Measurements from ENCODE around the gene MAD1L1.
A peak's percentile ranks its signal among the peaks of the same experiment; 100 is the strongest.

MAD1L1 gene

GRCh38 chr7:2014391-2015241, 218.1 kb downstream of the MAD1L1 start:
- Histone ChIP-seq H3K4me3 (ENCODE audit: low read depth, low read length) (no peak overlapping the region), H3K27me3 (no peaks in the 10 kb centered on the region), H3K4me1 (peaks cover 18% of the 10 kb centered on the region), H3K9me3 (no peaks in the 10 kb centered on the region), H3K36me3 (no peaks in the 10 kb centered on the region)
- TF ChIP-seq CTCF (IDR thresholded peaks at IDR 0.05; ENCODE audit: low read depth, low read length) = no peak
- DNase-seq = peak; percentile 9

- H3K4me3 ChIP-seq (ENCODE audit: low read depth, low read length) = no peak overlapping the region
- H3K4me1 ChIP-seq = peaks cover 18% of the 10 kb centered on the region
- DNase-seq = no peak
- no peaks in the 10 kb centered on the region for H3K36me3 ChIP-seq
- H3K9me3 ChIP-seq = no peaks in the 10 kb centered on the region
- TF ChIP-seq CTCF (IDR thresholded peaks at IDR 0.05; ENCODE audit: low read depth, low read length) = no peak
- H3K27me3 ChIP-seq = no peaks in the 10 kb centered on the region
These were observed 219.1 kb downstream of the MAD1L1 start for GRCh38 chr7:2013381-2014311.

GRCh38 chr7:2012981-2013380, 219.8 kb downstream of the MAD1L1 start:
- H3K4me1 ChIP-seq = peaks cover 22% of the 10 kb centered on the region
- H3K9me3 ChIP-seq = no peaks in the 10 kb centered on the region
- DNase-seq = peak; percentile 84
- no peak overlapping the region for H3K4me3 ChIP-seq (ENCODE audit: low read depth, low read length)
- TF ChIP-seq CTCF (IDR thresholded peaks at IDR 0.05; ENCODE audit: low read depth, low read length) = no peak
- no peaks in the 10 kb centered on the region for H3K27me3 ChIP-seq
- no peaks in the 10 kb centered on the region for H3K36me3 ChIP-seq

GRCh38 chr7:2012044-2012900, 220.5 kb downstream of the MAD1L1 start:
- H3K27me3 ChIP-seq = no peaks in the 10 kb centered on the region
- H3K9me3 ChIP-seq = no peaks in the 10 kb centered on the region
- no peaks in the 10 kb centered on the region for H3K36me3 ChIP-seq
- TF ChIP-seq CTCF (IDR thresholded peaks at IDR 0.05; ENCODE audit: low read depth, low read length) = no peak
- H3K4me1 ChIP-seq = peaks cover 22% of the 10 kb centered on the region
- no peak overlapping the region for H3K4me3 ChIP-seq (ENCODE audit: low read depth, low read length)
- DNase-seq = peak; percentile 15

DNA sequence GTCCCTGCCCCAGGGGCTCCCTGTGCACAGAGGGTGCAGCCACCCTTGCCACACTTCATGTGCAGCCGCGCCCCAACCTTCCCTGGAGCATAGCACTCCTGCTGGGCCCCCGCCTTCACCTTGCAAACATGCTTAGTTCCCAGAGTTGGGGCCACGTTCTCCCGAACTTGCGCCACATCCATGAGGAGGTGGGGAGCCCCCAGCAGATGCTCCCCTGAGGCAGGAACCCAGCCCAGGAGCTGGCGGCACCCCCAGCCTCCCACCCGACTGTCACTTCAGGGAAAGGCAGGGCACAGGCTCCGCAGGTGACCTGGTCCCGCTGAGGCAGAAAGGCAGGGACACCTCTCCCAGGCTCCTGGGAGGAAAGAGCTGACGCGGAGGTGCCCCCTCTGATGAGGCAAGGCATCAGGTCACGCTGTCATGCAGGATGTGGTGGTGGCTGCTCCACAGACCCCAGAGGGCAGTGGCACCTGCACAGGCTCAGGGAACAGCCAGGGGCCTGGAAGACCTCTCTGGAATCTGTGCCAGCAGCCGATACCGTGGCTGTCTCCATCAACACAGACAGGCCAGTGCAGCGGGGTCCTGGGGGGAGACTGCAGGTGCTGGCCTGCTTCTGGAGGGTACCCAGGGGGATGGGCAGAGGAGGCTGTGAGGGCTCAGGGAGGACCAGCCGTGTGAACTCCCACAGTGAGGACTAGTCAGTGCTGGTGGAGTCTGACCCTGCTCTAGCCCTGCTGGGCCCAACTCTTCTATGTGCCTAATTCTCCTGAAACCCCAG, 221.3 kb downstream of the MAD1L1 start:
- Histone ChIP-seq H3K27me3 (no peaks in the 10 kb centered on the region), H3K4me1 (peaks cover 22% of the 10 kb centered on the region), H3K4me3 (ENCODE audit: low read depth, low read length) (no peak overlapping the region), H3K9me3 (no peaks in the 10 kb centered on the region), H3K36me3 (no peaks in the 10 kb centered on the region)
- no peak for TF ChIP-seq CTCF (IDR thresholded peaks at IDR 0.05; ENCODE audit: low read depth, low read length)
- DNase-seq = peak; percentile 16

Measured in BE2C (cell line).